ENCODE data around the gene GJA3. TPM values are rescaled to one million over a fixed set of nuclear protein-coding genes. Genes with fewer than 3 reads are reported as not detected.

The GJA3 gene
- total and polyA plus RNA-seq, 2 of the 8 experiments (the other 6 are each of a cell fraction or from before 2014, with no cell fraction given) = 0.12 to 0.60 TPM

DNA sequence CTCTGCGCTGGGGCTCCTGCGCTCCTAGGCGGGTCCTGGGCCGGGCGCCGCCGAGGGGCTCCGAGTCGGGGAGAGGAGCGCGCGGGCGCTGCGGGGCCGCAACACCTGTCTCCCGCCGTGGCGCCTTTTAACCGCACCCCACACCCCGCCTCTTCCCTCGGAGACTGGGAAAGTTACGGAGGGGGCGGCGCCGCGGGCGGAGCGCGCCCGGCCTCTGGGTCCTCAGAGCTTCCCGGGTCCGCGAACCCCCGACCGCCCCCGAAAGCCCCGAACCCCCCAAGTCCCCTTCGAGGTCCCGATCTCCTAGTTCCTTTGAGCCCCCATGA, 31.9 kb upstream of the GJA3 start, which contains the start of gene GJB2:
Gene GJB2 (minus strand): TSS at position 103 of the 326 bp plus-strand sequence. CDS start 3,357 bp downstream, outside the sequence.
- H2BK20ac ChIP-seq (ENCODE audit: low read length) = no peak within 1 kb of the TSS
- no peaks in the 10 kb centered on the region; a peak in 1 of 8 replicates for H3K36me3 ChIP-seq (ENCODE audit: control insufficient read depth in 2 of 4, insufficient read depth in 4 of 4, low read length in 3 of 4)
- H3K27me3 ChIP-seq (replicated peaks in 1 of 4; ENCODE audit: control insufficient read depth in 3 of 4, extremely low read depth in 1 of 4, insufficient read depth in 3 of 4, low read length in 3 of 4) = peaks cover 52 to 86% (median 80%) of the 10 kb centered on the region in 4 experiments
- no peak within 1 kb of the TSS for H4K5ac ChIP-seq (ENCODE audit: insufficient read length, low read depth, low read length)
- H2BK5ac ChIP-seq (ENCODE audit: low read depth, low read length) = no peak within 1 kb of the TSS
- H3K23me2 ChIP-seq (ENCODE audit: low read depth, low read length) = peaks cover 6% of the 10 kb centered on the region; the same call in 1 of the 2 replicates
- no peak within 1 kb of the TSS for H4K91ac ChIP-seq (replicated peaks; ENCODE audit: insufficient read length, low read length)
- H2BK15ac ChIP-seq (ENCODE audit: low read length) = no peak within 1 kb of the TSS
- no peak for FAIRE-seq
- 0 out of 2 replicates have a peak within 1 kb of the TSS, but pooled peaks have one; percentile 6 for H2AFZ ChIP-seq (ENCODE audit: low read length)
- H3K4ac ChIP-seq (replicated peaks; ENCODE audit: insufficient read length, low read depth, low read length) = no peak within 1 kb of the TSS
- no peak within 1 kb of the TSS for H3K23ac ChIP-seq (ENCODE audit: insufficient read length)
- H3K4me1 ChIP-seq (replicated peaks in 1 of 4; ENCODE audit: control insufficient read depth in 3 of 4, insufficient read depth in 4 of 4, low read length in 3 of 4) = peaks cover 0 to 13% (median 5%) of the 10 kb centered on the region in 4 experiments; a peak in 6 of 7 replicates
- H2BK12ac ChIP-seq (ENCODE audit: low read depth, low read length) = no peak within 1 kb of the TSS; the same call in 1 of the 2 replicates
- H3K9me3 ChIP-seq (ENCODE audit: insufficient read depth in 2 of 2, low read depth in 1 of 2, low read length in 1 of 2) = no peaks in the 10 kb centered on the region
- no peaks in the 10 kb centered on the region for H3K79me2 ChIP-seq (ENCODE audit: control insufficient read depth in 1 of 2, insufficient read depth in 2 of 2, low read length in 2 of 2)
- H3K9ac ChIP-seq (replicated peaks in 1 of 4; ENCODE audit: extremely low read depth in 1 of 4, low read depth in 3 of 4, low read length in 3 of 4) = 0 out of 7 replicates have a peak within 1 kb of the TSS, but pooled peaks of 1 of the 4 experiments have one; percentile 36
- no peak within 1 kb of the TSS for H3K27ac ChIP-seq (ENCODE audit: low read depth, low read length)
- WGBS, 2 experiments (ENCODE audit: extremely low coverage in 1 of 2, insufficient coverage in 1 of 2, insufficient read length in 1 of 2, insufficient replicate concordance in 2 of 2, low coverage in 1 of 2, low lambda C conversion rate in 2 of 2, missing lambda C conversion rate in 1 of 2) = no CpG with 5 or more reads among the region's 39 CpGs
- DNase-seq (ENCODE audit: low read depth in 1 of 2, low spot score in 2 of 2) = no peak
- H4K20me1 ChIP-seq (replicated peaks in 1 of 2; ENCODE audit: control insufficient read depth in 1 of 2, insufficient read depth in 2 of 2, low read length in 2 of 2) = peaks cover 0 to 9% of the 10 kb centered on the region in 2 experiments
- ChIA-PET POLR2A (ENCODE audit: partially characterized antibody) (no interaction called here), CTCF (ENCODE audit: partially characterized antibody) (interaction anchor here (2.1 kb wide), 1 partner anchor 11 kb away, joined by 17 read pairs; no protein-coding TSS in a partner anchor)
- peak within 1 kb of the TSS; percentile 30; the same call in 1 of the 2 replicates for H4K8ac ChIP-seq (ENCODE audit: extremely low read depth, insufficient read depth, low read length)
- no peak within 1 kb of the TSS for H2AK5ac ChIP-seq (ENCODE audit: low read depth, low read length)
- peak within 1 kb of the TSS; percentile 59 to 79 for H3K4me2 ChIP-seq (ENCODE audit: insufficient read depth in 1 of 2, low read depth in 2 of 2, low read length in 2 of 2)
- H3K14ac ChIP-seq (ENCODE audit: insufficient read length) = no peak within 1 kb of the TSS
- no peak within 1 kb of the TSS for H3K56ac ChIP-seq (replicated peaks; ENCODE audit: insufficient read length, low read depth, low read length)
- no peak within 1 kb of the TSS for H3K18ac ChIP-seq (ENCODE audit: extremely low read depth, low read length)
- H3K4me3 ChIP-seq (ENCODE audit: extremely low read depth in 1 of 4, insufficient read depth in 2 of 4, low read depth in 3 of 4, low read length in 4 of 4) = peak within 1 kb of the TSS; percentile 7 to 63 (median 43)
- no peaks in the 10 kb centered on the region; the same call in 1 of the 2 replicates for H3K79me1 ChIP-seq (ENCODE audit: low read depth, low read length)
- no peak within 1 kb of the TSS for H2BK120ac ChIP-seq (replicated peaks; ENCODE audit: low read depth, low read length)
- TF ChIP-seq KDM5A (IDR thresholded peaks at IDR 0.05; ENCODE audit: low read length) (no peak), GABPA (IDR thresholded peaks at IDR 0.05; ENCODE audit: borderline replicate concordance, insufficient read depth, low read length) (no peak), EZH2 (IDR thresholded peaks at IDR 0.05; ENCODE audit: low read depth, low read length, severe bottlenecking) (no peak), POU5F1 (IDR thresholded peaks at IDR 0.05; ENCODE audit: low read depth, low read length) (no peak), TAF1 (IDR thresholded peaks at IDR 0.05; ENCODE audit: low read depth, low read length) (no peak), SP1 (IDR thresholded peaks at IDR 0.05; ENCODE audit: low read depth, low read length) (no peak)
